ENCODE results near the gene RHOBTB1. TPM values are rescaled to one million over a fixed set of nuclear protein-coding genes. Genes with fewer than 3 reads are reported as not detected.

Gene RHOBTB1
- total RNA-seq, 2 donors from 2014 or later = 6.6 to 6.8 TPM

GRCh38 chr10:60913657-60914056, 30.3 kb downstream of the RHOBTB1 start:
- 87 to 88% methylated on average over 3 of the region's 3 CpGs for WGBS, 2 experiments (ENCODE audit: insufficient coverage in 1 of 2, insufficient read length in 1 of 2)

GRCh38 chr10:60913071-60913470, 30.9 kb downstream of the RHOBTB1 start:
- no peak overlapping the region for H3K4me3 Mint-ChIP-seq
- H3K36me3 ChIP-seq (ENCODE audit: control insufficient read depth, insufficient read depth, low read length) = no peaks in the 10 kb centered on the region
- TF ChIP-seq CTCF (conservative IDR thresholded peaks at IDR 0.05) = no peak
- no peak overlapping the region for H3K27ac Mint-ChIP-seq
- no peak for DNase-seq
- no peaks in the 10 kb centered on the region for H3K4me1 ChIP-seq (ENCODE audit: control insufficient read depth, insufficient read depth, low read length)
- no peak overlapping the region for H3K27ac ChIP-seq (ENCODE audit: low read depth, low read length)
- H3K9me3 ChIP-seq (ENCODE audit: control insufficient read depth, low read length) = no peaks in the 10 kb centered on the region
- no peaks in the 10 kb centered on the region for H3K27me3 ChIP-seq (ENCODE audit: control insufficient read depth, insufficient read depth, low read length, poor library complexity, severe bottlenecking)
- no peak overlapping the region for H3K4me3 ChIP-seq (ENCODE audit: low read length)
- 85 to 100% methylated on average over 1 to 4 of the region's 4 CpGs for WGBS, 2 experiments (ENCODE audit: insufficient coverage in 1 of 2, insufficient read length in 1 of 2)
- H3K9me3 Mint-ChIP-seq = no peaks in the 10 kb centered on the region
- no peaks in the 10 kb centered on the region for H3K36me3 Mint-ChIP-seq (ENCODE audit: low read depth)
- H3K9ac ChIP-seq (ENCODE audit: extremely low read depth, low read length, poor library complexity, severe bottlenecking) = no peak overlapping the region
- H3K27me3 Mint-ChIP-seq (ENCODE audit: insufficient read depth) = no peaks in the 10 kb centered on the region
- H3K4me1 Mint-ChIP-seq = no peaks in the 10 kb centered on the region

More at GRCh38 chr10:60913657-60914056, 30.3 kb downstream of the RHOBTB1 start:
- Mint-ChIP-seq H3K36me3 (ENCODE audit: low read depth) (no peaks in the 10 kb centered on the region), H3K9me3 (no peaks in the 10 kb centered on the region), H3K4me3 (no peak overlapping the region), H3K27me3 (ENCODE audit: insufficient read depth) (no peaks in the 10 kb centered on the region), H3K4me1 (no peaks in the 10 kb centered on the region), H3K27ac (no peak overlapping the region)
- no peaks in the 10 kb centered on the region for H3K36me3 ChIP-seq (ENCODE audit: control insufficient read depth, insufficient read depth, low read length)
- H3K27ac ChIP-seq (ENCODE audit: low read depth, low read length) = no peak overlapping the region
- H3K4me1 ChIP-seq (ENCODE audit: control insufficient read depth, insufficient read depth, low read length) = no peaks in the 10 kb centered on the region
- no peak overlapping the region for H3K9ac ChIP-seq (ENCODE audit: extremely low read depth, low read length, poor library complexity, severe bottlenecking)
- DNase-seq = no peak
- H3K4me3 ChIP-seq (ENCODE audit: low read length) = no peak overlapping the region
- H3K27me3 ChIP-seq (ENCODE audit: control insufficient read depth, insufficient read depth, low read length, poor library complexity, severe bottlenecking) = no peaks in the 10 kb centered on the region
- TF ChIP-seq CTCF (conservative IDR thresholded peaks at IDR 0.05) = no peak
- H3K9me3 ChIP-seq (ENCODE audit: control insufficient read depth, low read length) = no peaks in the 10 kb centered on the region

GRCh38 chr10:60911715-60912114, 32.3 kb downstream of the RHOBTB1 start:
- H3K27ac Mint-ChIP-seq = no peak overlapping the region
- Histone ChIP-seq H3K9me3 (ENCODE audit: control insufficient read depth, low read length) (peaks cover 6% of the 10 kb centered on the region), H3K27me3 (ENCODE audit: control insufficient read depth, insufficient read depth, low read length, poor library complexity, severe bottlenecking) (no peaks in the 10 kb centered on the region), H3K27ac (ENCODE audit: low read depth, low read length) (no peak overlapping the region), H3K9ac (ENCODE audit: extremely low read depth, low read length, poor library complexity, severe bottlenecking) (no peak overlapping the region), H3K4me1 (ENCODE audit: control insufficient read depth, insufficient read depth, low read length) (no peaks in the 10 kb centered on the region), H3K4me3 (ENCODE audit: low read length) (no peak overlapping the region), H3K36me3 (ENCODE audit: control insufficient read depth, insufficient read depth, low read length) (no peaks in the 10 kb centered on the region)
- H3K9me3 Mint-ChIP-seq = peaks cover 6% of the 10 kb centered on the region
- no peaks in the 10 kb centered on the region for H3K4me1 Mint-ChIP-seq
- no peak for TF ChIP-seq CTCF (conservative IDR thresholded peaks at IDR 0.05)
- DNase-seq = no peak
- H3K4me3 Mint-ChIP-seq = no peak overlapping the region
- peaks cover 9% of the 10 kb centered on the region for H3K36me3 Mint-ChIP-seq (ENCODE audit: low read depth)
- no peaks in the 10 kb centered on the region for H3K27me3 Mint-ChIP-seq (ENCODE audit: insufficient read depth)
- 96% methylated on average over 4 to 5 of the region's 5 CpGs for WGBS, 2 experiments (ENCODE audit: insufficient coverage in 1 of 2, insufficient read length in 1 of 2)

Measured in endodermal cell (in vitro differentiated cells).